LNCaP clone FGC (cell line): ENCODE measurements around the gene CARD19.

Source experiments
- DNase-seq: peaks from one replicate; pipeline ENCODE4 v3.0.0-alpha.2; 2011; ENCODE audit warnings: low read depth
- H3K4me3 ChIP-seq: 2 replicates; pipeline ENCODE4 v1.5.1; 2011; ENCODE audit warnings: mild to moderate bottlenecking, low read depth, low read length, control low read depth
- TF ChIP-seq, protein P1 (sequence below): IDR thresholded peaks from 2 replicates; pipeline ENCODE4 v1.5.1; 2012; ENCODE audit warnings: mild to moderate bottlenecking; ENCODE audit not compliant: control insufficient read depth, insufficient read depth; ENCODE audit errors: extremely low read depth

CARD19 gene

DNA sequence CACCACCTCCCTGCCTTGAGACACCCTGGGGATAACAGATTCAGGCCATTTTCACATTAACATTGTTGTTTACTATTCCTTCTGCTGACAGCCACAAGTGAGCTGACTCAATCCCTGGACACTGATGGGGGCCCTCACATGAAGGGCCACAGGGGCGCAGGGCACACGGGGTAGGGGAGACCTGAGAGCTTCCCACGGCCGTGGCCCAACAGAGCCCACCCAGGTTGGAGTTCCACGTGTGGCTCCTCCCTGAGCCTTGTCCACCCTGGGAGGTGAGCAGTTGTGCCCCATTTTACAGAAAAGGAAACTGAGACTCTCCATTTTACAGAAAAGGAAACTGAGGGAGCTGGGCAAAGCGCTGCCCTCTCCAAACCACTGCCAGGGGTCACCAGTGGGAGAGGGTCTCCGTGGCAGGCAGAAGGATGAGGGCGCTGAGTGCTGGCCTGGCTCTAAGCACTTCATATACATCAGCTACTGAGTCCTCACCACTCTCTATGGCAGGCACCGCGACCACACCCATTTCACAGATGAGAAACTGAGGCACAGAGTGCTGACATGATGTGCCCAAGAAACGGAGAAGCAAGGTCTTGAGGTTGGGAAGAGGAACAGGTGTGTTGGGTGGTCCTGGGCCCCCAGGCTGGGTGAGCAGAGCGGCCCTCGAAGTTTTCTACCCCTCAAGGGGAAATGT, 35.7 kb downstream of the CARD19 start:
- DNase-seq = no peak
- peak overlapping the region; percentile 74; the same call in 1 of the 2 replicates for H3K4me3 ChIP-seq
- TF ChIP-seq, protein P1, sequence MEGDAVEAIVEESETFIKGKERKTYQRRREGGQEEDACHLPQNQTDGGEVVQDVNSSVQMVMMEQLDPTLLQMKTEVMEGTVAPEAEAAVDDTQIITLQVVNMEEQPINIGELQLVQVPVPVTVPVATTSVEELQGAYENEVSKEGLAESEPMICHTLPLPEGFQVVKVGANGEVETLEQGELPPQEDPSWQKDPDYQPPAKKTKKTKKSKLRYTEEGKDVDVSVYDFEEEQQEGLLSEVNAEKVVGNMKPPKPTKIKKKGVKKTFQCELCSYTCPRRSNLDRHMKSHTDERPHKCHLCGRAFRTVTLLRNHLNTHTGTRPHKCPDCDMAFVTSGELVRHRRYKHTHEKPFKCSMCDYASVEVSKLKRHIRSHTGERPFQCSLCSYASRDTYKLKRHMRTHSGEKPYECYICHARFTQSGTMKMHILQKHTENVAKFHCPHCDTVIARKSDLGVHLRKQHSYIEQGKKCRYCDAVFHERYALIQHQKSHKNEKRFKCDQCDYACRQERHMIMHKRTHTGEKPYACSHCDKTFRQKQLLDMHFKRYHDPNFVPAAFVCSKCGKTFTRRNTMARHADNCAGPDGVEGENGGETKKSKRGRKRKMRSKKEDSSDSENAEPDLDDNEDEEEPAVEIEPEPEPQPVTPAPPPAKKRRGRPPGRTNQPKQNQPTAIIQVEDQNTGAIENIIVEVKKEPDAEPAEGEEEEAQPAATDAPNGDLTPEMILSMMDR = no peak

DNA sequence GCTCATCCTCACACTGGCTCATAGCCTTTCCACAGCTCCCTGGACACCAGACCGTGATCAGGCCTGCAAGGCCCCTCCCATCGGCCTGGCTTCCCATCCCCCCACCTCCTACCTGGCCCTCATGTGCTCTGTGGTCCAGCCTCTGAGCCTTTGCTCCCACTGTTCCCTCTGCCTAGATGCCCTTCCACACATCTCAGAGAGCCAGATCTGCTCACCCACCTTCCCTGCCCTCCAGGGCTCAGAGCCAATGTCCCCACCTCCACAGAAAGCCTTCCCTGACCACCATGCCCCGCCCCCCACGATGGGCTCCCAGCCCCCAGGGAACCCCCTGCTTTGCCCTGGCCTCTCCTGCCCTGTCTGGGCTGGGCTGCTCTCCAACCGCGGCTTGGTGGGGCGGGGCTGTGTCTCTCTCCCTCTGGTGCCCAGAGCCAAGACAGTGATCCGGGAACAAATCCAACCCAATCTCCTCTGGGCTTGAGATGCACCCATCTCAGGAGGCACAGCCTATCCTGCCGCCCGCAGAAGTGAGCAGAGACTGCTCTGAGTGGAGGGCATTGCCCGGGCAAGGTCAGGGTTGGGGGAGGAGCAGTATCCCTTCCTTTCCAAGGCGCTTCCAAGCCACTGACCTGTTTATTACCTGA, 36.4 kb downstream of the CARD19 start:
- peak; percentile 79 for DNase-seq
- TF ChIP-seq, protein P1 = no peak
- peak overlapping the region; percentile 74 for H3K4me3 ChIP-seq

DNA sequence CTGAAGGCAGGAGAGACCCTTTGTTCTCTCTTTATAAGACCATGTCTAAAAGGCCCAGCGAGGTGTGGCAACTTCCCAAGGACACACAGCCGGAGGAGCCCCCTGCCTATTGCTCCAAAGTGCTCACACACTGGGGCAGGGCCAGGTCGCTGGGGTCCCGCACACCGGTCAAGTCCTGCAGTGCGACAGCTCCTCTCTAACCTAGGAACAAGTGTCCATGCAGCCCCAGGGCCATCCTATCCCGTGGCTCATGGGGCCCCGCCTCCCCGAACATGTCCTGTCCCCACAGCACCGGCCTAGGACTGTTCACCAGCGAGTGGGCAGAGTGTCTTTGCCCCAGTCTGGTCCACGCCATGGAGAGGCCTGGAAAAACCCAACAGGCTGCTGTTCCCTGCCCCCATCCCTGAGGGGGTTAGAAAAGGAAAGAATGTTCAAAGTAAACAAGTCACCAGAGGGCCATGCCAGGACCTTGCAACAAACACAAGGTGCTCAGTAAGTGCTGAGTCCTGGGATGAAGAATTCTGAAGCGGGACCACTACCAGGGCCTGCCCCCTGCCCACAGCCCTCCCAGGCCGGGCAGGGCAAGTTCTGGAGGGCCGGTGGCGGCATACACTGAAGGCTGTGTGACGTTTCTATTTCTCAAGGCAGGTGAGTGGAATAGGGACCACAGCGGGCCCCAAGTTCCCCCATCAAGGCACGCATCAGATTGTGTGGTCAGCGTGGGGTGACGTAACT, 37.1 kb downstream of the CARD19 start:
- peak overlapping the region; percentile 74 for H3K4me3 ChIP-seq
- no peak for DNase-seq
- TF ChIP-seq, protein P1 = no peak

DNA sequence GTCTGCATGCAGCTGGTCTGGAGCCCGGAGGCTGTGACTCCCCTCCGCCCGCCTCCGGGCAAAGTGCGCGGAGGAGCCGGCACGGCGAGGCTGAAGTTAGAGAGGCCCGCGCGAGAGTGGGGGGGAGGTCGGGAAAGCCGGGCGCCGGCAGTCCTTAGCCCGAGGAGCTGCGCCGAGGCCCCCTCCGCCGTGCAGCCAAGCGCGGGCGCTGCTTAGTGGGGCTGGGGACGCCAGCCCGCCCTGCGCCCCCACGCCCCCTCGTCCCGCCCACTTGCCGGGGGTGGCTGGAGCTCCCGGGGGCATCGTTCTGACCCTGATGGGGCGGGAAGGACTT, 37.6 kb downstream of the CARD19 start:
- TF ChIP-seq, protein P1 = no peak
- H3K4me3 ChIP-seq = peak overlapping the region; percentile 74
- no peak for DNase-seq

- TF ChIP-seq, protein P1 = no peak
- peak within 1 kb of the TSS; percentile 74 for H3K4me3 ChIP-seq
- DNase-seq = no peak
Observed at GRCh38 chr9:93134015-93134739, 38.2 kb downstream of the CARD19 start, which contains the start of gene NINJ1. Gene NINJ1, minus strand, starts transcription at chr9:93134251. Its CDS starts 34 bp downstream, at chr9:93134217.

DNA sequence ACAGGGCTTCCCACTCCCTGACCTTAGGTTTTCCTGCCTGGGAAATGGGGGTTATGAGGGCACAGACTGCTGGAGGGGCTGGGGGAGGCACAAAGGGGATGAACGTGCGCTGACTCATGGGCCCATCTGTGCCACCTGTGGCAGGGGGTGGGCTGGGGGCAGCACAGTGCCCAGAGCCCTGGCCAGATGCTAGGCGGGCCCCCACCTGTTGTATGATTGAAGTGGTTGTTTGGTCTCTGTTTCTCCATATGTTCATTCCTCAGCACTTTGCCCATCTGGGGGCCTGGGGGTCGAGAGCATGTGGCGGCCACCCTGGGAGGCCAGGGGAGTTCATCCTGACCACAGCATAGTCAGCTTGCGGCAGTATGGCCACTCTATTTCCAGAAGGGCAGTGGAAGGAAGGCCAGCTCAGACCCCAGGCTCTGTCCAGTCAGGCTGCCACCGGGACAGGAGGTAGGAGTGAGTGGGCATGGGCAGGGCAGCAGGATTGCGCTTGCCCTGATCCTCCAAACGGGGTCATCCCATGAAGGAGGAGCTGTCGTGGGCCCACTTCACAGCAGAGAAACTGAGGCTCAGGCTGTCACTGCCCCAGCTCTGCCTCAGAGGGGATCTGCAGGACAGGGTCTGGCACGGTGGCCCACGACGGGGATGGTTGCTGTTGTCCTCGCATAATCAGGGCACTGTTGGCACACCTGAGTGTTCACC, 38.9 kb downstream of the CARD19 start:
- no peak for DNase-seq
- peak overlapping the region; percentile 74 for H3K4me3 ChIP-seq
- TF ChIP-seq, protein P1 = no peak
